ENCODE data around the gene ZNF823.

DNA sequence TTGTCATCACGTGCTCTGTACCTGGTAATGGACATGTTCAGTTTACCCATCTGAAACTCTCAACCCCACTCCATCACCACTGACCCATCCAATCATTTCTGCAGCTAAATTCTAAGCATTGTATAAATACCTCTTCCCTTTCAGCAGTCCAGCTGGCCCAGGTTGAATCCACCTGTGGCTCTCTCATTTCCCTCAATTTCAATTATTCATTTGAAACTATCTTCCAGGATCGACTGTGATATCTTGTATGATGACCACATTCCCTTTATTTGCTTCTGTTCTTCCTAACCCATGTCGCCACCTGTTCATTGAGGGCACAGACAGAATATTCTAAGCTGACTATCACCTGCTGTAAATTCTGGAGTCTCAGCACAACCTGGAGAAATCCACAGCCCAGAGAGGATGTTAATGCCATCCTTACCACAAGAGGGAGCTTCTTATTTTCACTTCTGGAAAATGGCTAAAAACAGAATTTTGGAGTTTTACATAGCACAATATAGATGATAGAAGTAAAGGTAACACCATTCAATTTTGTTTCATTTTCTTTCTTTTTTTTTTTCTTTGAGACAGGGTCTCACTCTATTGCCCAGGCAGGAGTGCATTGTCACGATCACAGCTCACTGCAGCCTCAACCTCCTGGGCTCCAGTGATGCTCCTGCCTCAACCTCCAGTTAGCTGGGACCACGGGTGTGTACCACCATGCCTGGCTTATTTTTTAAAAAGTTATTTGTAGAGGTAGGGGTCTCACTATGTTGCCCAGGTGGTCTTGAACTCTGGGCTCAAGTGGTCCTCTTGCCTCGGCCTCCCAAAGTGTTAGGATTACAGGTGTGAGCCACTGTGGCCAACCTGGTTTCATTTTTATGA is 38.6 kb downstream of the ZNF823 start:
- TF ChIP-seq SUZ12 (IDR thresholded peaks at IDR 0.05) = no peak
- TF ChIP-seq NFRKB (IDR thresholded peaks at IDR 0.05) = no peak
- TF ChIP-seq BHLHE40 (IDR thresholded peaks at IDR 0.05; ENCODE audit: borderline replicate concordance) = no peak
- no peak for TF ChIP-seq SP1 (IDR thresholded peaks at IDR 0.05)
- TF ChIP-seq CTBP1 (IDR thresholded peaks at IDR 0.05; ENCODE audit: borderline replicate concordance) = no peak
- no peak for TF ChIP-seq FOXM1 (IDR thresholded peaks at IDR 0.05; ENCODE audit: borderline replicate concordance)
- TF ChIP-seq TARDBP (IDR thresholded peaks at IDR 0.05) = no peak
- no peak for TF ChIP-seq LEF1 (IDR thresholded peaks at IDR 0.05; ENCODE audit: borderline replicate concordance)
- no peak for TF ChIP-seq FOXA1 (IDR thresholded peaks at IDR 0.05)
- TF ChIP-seq L3MBTL2 (conservative IDR thresholded peaks at IDR 0.05) = no peak
